BLaER1 treated with 17β-estradiol and CSF1 and Interleukin-3, amounts not matched to agents 10 nM and 100 nM (cell line): ENCODE measurements around the gene CRKL.

ENCODE experiments used
- H3K27ac ChIP-seq, 11 experiments: shearing (Covaris generic); formaldehyde crosslinking; 2 replicates each; pipeline ENCODE4 v1.8.1; 2022
- H3K27me3 ChIP-seq, 11 experiments: shearing (Covaris generic); formaldehyde crosslinking; 2 replicates each; pipeline ENCODE4 v1.8.1; 2022
- H3K36me3 ChIP-seq, 11 experiments: shearing (Covaris generic); formaldehyde crosslinking; 2 replicates each; pipeline ENCODE4 v1.8.1; 2022
- H3K4me1 ChIP-seq, 10 experiments: shearing (Covaris generic); formaldehyde crosslinking; 2 replicates each; pipeline ENCODE4 v1.8.1; 2022
- H3K4me2 ChIP-seq, 11 experiments: shearing (Covaris generic); formaldehyde crosslinking; 2 replicates each; pipeline ENCODE4 v1.8.1; 2022
- H3K4me3 ChIP-seq, 10 experiments: shearing (Covaris generic); formaldehyde crosslinking; 2 replicates each; pipeline ENCODE4 v1.8.1; 2022
- H3K9ac ChIP-seq, 11 experiments: shearing (Covaris generic); formaldehyde crosslinking; 2 replicates each; pipeline ENCODE4 v1.8.1; 2022
- H3K9me3 ChIP-seq, 11 experiments: shearing (Covaris generic); formaldehyde crosslinking; replicated peaks in 1 of 11; 2 replicates each; pipeline ENCODE4 v1.8.1; 2022
- H4K20me1 ChIP-seq, 11 experiments: shearing (Covaris generic); formaldehyde crosslinking; 2 replicates each; pipeline ENCODE4 v1.8.1; 2022
- Cebpa-rat ChIP-seq, 11 experiments: shearing (Covaris generic); IDR thresholded peaks; 2 replicates each; pipeline ENCODE4 v1.8.1; 2022

CRKL gene

GRCh38 chr22:20951932-20952380, 34.7 kb downstream of the CRKL start:
- Histone ChIP-seq H3K27me3 (peaks cover 10 to 15% (median 14%) of the 10 kb centered on the region in 11 experiments), H3K36me3 (peaks cover 65 to 77% (median 74%) of the 10 kb centered on the region in 11 experiments), H3K9ac (no peak overlapping the region), H3K4me1 (peaks cover 2 to 48% (median 11%) of the 10 kb centered on the region in 10 experiments; a peak in 17 of 20 replicates), H3K27ac (no peak overlapping the region), H4K20me1 (peaks cover 78 to 98% (median 93%) of the 10 kb centered on the region in 11 experiments), H3K4me3 (no peak overlapping the region), H3K9me3 (no peaks in the 10 kb centered on the region), H3K4me2 (no peak overlapping the region)
- no peak for TF ChIP-seq Cebpa-rat (IDR thresholded peaks at IDR 0.05)

- peaks cover 63 to 70% (median 67%) of the 10 kb centered on the region in 11 experiments for H3K36me3 ChIP-seq
- H3K27me3 ChIP-seq = peaks cover 18 to 23% (median 22%) of the 10 kb centered on the region in 11 experiments
- no peak overlapping the region for H3K27ac ChIP-seq
- no peak for TF ChIP-seq Cebpa-rat (IDR thresholded peaks at IDR 0.05)
- H3K4me2 ChIP-seq = 0 out of 22 replicates have a peak overlapping the region, but pooled peaks of 1 of the 11 experiments have one; percentile 6
- no peak overlapping the region for H3K9ac ChIP-seq
- H4K20me1 ChIP-seq = peaks cover 70 to 96% (median 90%) of the 10 kb centered on the region in 11 experiments
- no peak overlapping the region for H3K4me3 ChIP-seq
- peaks cover 7 to 54% (median 17%) of the 10 kb centered on the region in 10 experiments; a peak in 18 of 20 replicates for H3K4me1 ChIP-seq
- no peaks in the 10 kb centered on the region for H3K9me3 ChIP-seq
These were observed 35.5 kb downstream of the CRKL start for GRCh38 chr22:20952544-20953341.

GRCh38 chr22:20953342-20953608, 36.1 kb downstream of the CRKL start:
- no peak overlapping the region for H3K27ac ChIP-seq
- no peaks in the 10 kb centered on the region for H3K9me3 ChIP-seq
- peaks cover 65 to 94% (median 85%) of the 10 kb centered on the region in 11 experiments for H4K20me1 ChIP-seq
- TF ChIP-seq Cebpa-rat (IDR thresholded peaks at IDR 0.05) = no peak
- H3K4me3 ChIP-seq = no peak overlapping the region
- no peak overlapping the region for H3K9ac ChIP-seq
- H3K36me3 ChIP-seq = peaks cover 59 to 65% (median 62%) of the 10 kb centered on the region in 11 experiments
- H3K4me1 ChIP-seq = peaks cover 7 to 55% (median 21%) of the 10 kb centered on the region in 10 experiments; a peak in 18 of 20 replicates
- H3K27me3 ChIP-seq = peaks cover 23 to 29% (median 27%) of the 10 kb centered on the region in 11 experiments
- no peak overlapping the region for H3K4me2 ChIP-seq

GRCh38 chr22:20953668-20954500, 36.7 kb downstream of the CRKL start:
- no peak overlapping the region for H3K4me3 ChIP-seq
- peaks cover 7 to 50% (median 21%) of the 10 kb centered on the region in 10 experiments; a peak in 18 of 20 replicates for H3K4me1 ChIP-seq
- no peaks in the 10 kb centered on the region for H3K9me3 ChIP-seq
- H3K9ac ChIP-seq = no peak overlapping the region
- H3K4me2 ChIP-seq = no peak overlapping the region
- TF ChIP-seq Cebpa-rat (IDR thresholded peaks at IDR 0.05) = no peak
- H3K27ac ChIP-seq = no peak overlapping the region
- peaks cover 59 to 89% (median 79%) of the 10 kb centered on the region in 11 experiments for H4K20me1 ChIP-seq
- H3K36me3 ChIP-seq = peaks cover 54 to 58% (median 56%) of the 10 kb centered on the region in 11 experiments
- peaks cover 25 to 35% (median 33%) of the 10 kb centered on the region in 11 experiments for H3K27me3 ChIP-seq

- H4K20me1 ChIP-seq = peaks cover 42 to 73% (median 63%) of the 10 kb centered on the region in 11 experiments; a peak in 21 of 22 replicates
- no peak overlapping the region for H3K4me3 ChIP-seq
- H3K27ac ChIP-seq = no peak overlapping the region
- H3K9me3 ChIP-seq = no peaks in the 10 kb centered on the region
- peaks cover 38 to 42% (median 40%) of the 10 kb centered on the region in 11 experiments for H3K36me3 ChIP-seq
- TF ChIP-seq Cebpa-rat (IDR thresholded peaks at IDR 0.05) = no peak
- peaks cover 25 to 40% (median 37%) of the 10 kb centered on the region in 11 experiments for H3K27me3 ChIP-seq
- peaks cover 7 to 37% (median 18%) of the 10 kb centered on the region in 10 experiments; a peak in 18 of 20 replicates for H3K4me1 ChIP-seq
- H3K4me2 ChIP-seq = no peak overlapping the region
- H3K9ac ChIP-seq = no peak overlapping the region
These were observed 38.3 kb downstream of the CRKL start for GRCh38 chr22:20955548-20955947.

- H4K20me1 ChIP-seq = peaks cover 33 to 63% (median 53%) of the 10 kb centered on the region in 11 experiments; a peak in 21 of 22 replicates
- no peak for TF ChIP-seq Cebpa-rat (IDR thresholded peaks at IDR 0.05)
- peaks cover 7 to 27% (median 18%) of the 10 kb centered on the region in 10 experiments; a peak in 18 of 20 replicates for H3K4me1 ChIP-seq
- H3K27me3 ChIP-seq = peaks cover 25 to 40% (median 37%) of the 10 kb centered on the region in 11 experiments
- H3K4me2 ChIP-seq = peak overlapping the region in 10 of 11 experiments; percentile 66 to 86 (median 74); a peak in 15 of 22 replicates
- no peak overlapping the region for H3K9ac ChIP-seq
- H3K27ac ChIP-seq = no peak overlapping the region
- H3K9me3 ChIP-seq = no peaks in the 10 kb centered on the region
- H3K4me3 ChIP-seq = peak overlapping the region in 3 of 10 experiments; percentile 43 to 61 (median 54); a peak in 3 of 20 replicates
- H3K36me3 ChIP-seq = peaks cover 28 to 33% (median 31%) of the 10 kb centered on the region in 11 experiments
These were observed 39.3 kb downstream of the CRKL start for GRCh38 chr22:20956258-20957101.

- Histone ChIP-seq H3K27me3 (peaks cover 25 to 40% (median 37%) of the 10 kb centered on the region in 11 experiments), H3K27ac (no peak overlapping the region), H3K4me3 (peak overlapping the region in 9 of 10 experiments; percentile 16 to 61 (median 43); a peak in 13 of 20 replicates), H3K4me1 (peaks cover 9 to 21% (median 19%) of the 10 kb centered on the region in 10 experiments; a peak in 18 of 20 replicates), H3K9ac (peak overlapping the region in 5 of 11 experiments; percentile 28 to 62 (median 49); a peak in 7 of 22 replicates), H4K20me1 (peaks cover 26 to 56% (median 46%) of the 10 kb centered on the region in 11 experiments; a peak in 21 of 22 replicates), H3K9me3 (no peaks in the 10 kb centered on the region), H3K36me3 (peaks cover 21 to 25% (median 23%) of the 10 kb centered on the region in 11 experiments), H3K4me2 (peak overlapping the region; percentile 66 to 86 (median 73))
- no peak for TF ChIP-seq Cebpa-rat (IDR thresholded peaks at IDR 0.05)
These were observed 40.0 kb downstream of the CRKL start for GRCh38 chr22:20957102-20957682.
